ENCODE results near the gene DIO1.
"Not testable (repeated sequence)": the region's sequence is repeated elsewhere in the genome, so short reads cannot be mapped to it uniquely, and the experiment has no call there.

Gene DIO1

DNA sequence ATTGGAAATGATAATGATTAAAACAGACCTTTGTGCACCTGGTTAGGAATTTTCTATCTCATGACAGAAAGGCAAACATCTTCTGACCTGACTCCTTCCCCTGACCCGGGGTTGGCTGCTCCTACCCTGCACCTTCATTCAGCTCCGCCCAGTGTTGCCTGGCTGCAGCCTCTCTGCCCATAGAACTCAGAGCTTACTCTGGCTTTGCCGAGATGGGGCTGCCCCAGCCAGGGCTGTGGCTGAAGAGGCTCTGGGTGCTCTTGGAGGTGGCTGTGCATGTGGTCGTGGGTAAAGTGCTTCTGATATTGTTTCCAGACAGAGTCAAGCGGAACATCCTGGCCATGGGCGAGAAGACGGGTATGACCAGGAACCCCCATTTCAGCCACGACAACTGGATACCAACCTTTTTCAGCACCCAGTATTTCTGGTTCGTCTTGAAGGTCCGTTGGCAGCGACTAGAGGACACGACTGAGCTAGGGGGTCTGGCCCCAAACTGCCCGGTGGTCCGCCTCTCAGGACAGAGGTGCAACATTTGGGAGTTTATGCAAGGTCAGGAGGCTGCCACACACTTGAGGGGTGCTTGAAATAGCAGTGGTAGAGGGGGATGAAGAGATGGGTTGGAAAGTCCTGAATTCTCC is at the start of gene DIO1:
Gene DIO1 (plus strand): TSS at position 189 of the 638 bp plus-strand sequence. CDS start 24 bp downstream, at position 213.
- DNase-seq: no peak

DNA sequence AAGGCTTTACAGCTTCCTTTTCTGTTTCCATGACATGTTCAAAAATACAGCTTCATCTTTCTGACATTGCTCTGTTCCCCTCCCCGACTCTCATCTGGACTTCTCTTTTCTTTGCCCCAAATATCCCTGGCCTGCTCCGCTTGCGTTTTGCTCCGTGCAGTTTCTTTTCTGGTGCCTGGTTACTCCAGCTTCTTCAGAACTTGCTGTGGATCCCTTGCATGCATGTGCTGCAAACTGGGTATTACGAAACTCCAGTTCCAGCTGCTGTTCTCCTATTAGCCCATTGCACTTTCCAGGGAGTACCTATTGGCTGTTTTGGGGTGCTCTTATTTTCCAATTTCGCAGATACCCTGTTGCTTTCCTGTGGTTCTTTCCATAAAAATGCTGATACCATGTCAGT is 46.0 kb upstream of the DIO1 start:
- no peak for DNase-seq

DNA sequence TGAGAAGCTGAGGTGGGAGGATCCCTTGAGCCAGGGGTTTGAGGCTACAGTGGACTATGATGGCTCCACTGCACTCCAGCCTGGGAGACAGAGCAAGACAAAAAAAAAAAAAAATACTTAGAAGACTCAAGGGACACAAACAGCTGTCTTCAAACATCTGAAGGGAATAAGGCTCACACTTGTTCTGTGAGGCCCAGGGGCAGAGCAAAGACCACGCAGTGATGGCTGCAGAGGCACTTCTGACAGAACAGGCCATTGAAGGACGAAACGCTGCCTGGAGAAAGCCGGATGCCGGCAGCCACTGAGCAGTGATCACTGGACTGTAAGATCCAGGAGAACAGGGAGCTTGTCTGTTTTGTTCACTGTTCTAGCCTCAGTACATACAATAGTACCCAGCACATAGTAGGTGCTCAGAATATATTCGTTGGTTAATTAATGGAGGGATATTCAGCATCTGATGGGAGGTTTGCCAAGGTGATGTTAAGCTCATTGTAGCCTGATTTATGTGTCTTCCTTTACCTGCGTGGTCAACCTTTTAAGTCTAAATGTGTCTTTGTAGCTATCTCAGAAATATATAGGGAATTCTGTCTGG is 43.8 kb upstream of the DIO1 start:
- DNase-seq: no peak

DNA sequence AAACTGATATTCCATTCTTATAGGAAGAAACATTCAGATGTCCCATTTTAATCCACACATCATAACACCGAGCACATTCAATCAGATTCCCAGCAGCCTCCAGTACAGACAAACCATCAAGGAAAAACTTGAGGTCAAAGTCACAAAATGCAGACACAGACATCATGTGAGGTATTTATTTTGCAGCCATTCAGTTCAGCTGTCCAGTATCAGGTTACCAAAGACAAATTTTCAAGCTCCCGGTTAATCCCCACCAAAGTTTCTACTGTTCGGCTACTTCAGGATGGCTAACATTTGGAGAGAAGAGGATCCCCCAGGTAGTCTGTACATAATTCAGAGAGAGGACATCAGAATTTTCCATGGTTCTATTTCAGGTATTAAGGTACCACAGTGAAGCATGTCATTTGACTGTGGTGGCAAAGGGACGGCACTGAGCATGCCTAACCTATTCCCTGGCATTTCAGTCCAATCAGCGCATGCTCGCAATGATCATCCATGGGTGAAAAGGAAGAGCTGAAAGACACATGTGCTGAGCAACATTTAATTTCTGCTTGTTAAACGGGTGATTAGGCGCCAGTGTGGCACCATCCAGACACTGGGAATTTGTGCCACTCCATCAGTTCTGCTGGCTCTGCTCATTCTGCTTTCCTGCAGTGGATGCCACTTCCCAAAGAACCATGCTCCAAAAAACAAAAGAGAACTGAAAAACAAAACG is 42.3 kb upstream of the DIO1 start:
- DNase-seq: no peak

DNA sequence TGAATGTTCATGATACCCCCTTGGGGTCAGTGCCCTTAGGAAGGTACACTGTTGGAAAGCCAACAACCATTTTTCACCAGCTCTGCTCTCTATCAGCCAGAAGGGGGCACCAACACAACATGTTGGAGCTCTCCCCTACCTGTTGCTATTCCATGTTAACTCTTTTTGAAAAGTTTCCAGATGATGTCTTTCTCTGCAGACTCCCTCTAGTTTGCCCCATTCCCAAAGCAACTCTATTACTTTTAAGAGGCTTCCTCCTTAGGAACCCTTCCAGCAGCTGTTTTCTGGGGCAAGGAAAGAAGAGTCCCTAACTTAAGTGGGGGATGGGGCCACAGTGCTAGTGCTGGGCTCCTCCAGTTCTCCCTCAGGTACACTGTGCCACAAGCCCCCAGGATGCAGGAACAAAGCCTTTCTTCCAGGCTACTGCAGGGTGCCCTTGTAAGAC is 33.0 kb upstream of the DIO1 start:
- DNase-seq: peak; percentile 70

DNA sequence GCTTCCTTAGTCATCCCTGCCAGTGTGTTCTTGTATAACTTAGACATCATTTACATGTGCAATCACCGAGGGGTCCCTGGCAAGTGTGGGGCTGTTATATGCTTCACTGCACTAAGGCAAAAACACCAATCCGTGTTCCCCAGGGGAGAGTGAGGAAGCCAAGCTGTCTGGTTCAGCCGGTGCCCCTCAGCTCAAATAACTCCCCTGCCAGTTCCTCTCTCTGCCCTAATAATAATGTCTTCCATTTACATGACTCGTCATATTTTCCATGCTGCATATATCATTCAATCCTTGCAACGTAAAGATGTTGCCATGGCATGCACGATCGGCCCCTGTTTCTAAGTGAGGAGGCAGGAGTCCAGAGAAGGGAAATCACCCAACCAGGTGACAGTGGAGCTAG is 31.5 kb upstream of the DIO1 start:
- DNase-seq: no peak

DNA sequence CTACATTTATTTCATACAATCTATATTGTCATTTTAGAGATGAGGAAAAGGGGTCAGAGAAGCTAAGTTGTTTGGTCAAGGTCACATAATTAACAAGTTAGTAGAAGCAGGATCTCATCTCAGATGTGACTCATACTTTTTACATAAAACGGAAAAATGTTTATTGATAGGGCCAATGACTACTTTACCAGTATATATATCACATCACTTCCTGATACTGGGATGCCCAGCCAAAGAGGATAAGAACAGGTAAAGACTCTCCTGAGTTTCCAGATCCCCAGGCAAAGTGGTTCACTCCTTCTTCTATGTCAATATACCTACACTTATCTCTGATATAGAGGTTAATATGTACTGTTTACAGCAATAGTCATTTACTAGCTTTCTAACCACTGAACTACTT is 25.4 kb upstream of the DIO1 start:
- no peak for DNase-seq

DNA sequence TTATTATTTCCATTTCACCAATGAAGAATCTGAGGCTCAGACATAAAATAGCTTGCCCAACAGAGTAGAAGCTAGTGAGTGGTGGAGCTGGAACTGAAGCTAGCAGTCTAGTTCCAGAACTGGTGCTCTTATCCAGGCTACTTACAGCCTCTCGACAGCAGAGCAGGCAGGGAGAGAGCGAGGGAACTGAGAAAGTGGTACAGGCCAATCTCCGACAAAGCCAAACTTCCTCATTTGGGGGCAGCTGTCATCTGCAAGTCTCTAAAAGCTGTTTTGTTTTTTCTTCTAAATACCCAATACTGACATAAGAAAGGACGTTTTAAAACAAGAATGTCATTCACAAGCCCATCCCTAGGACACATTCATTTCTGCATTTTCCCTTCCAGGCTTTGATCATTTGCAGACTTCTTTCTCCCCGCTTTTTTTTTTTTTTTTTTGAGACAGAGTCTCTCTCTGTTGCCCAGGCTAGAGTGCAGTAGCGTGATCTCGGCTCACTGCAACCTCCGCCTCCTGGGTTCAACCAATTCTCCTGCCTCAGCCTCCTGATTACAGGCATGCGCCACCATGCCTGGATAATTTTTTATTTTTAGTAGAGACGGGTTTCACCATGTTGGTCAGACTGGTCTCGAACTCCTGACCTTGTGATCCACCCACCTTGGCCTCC is 24.4 kb upstream of the DIO1 start:
- no peak for DNase-seq

DNA sequence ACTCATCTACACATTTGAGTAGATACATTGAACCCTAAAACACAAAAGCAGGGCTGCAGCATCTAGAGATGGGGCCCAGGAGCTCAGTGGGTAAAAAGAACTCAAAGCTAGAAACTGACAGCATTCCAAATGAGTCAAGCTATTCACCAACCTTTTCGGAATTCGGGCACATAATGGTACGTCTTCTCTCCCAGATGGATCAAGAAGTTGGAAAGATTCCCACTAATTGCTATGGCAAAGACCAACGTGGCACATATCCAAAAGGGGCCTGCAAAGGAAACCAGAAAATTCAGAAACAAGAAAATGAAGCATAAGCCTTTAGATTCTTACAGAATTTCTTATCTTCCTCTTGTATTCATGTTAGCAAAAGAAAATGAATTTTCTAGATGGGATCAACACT is 22.8 kb upstream of the DIO1 start:
- DNase-seq: no peak

DNA sequence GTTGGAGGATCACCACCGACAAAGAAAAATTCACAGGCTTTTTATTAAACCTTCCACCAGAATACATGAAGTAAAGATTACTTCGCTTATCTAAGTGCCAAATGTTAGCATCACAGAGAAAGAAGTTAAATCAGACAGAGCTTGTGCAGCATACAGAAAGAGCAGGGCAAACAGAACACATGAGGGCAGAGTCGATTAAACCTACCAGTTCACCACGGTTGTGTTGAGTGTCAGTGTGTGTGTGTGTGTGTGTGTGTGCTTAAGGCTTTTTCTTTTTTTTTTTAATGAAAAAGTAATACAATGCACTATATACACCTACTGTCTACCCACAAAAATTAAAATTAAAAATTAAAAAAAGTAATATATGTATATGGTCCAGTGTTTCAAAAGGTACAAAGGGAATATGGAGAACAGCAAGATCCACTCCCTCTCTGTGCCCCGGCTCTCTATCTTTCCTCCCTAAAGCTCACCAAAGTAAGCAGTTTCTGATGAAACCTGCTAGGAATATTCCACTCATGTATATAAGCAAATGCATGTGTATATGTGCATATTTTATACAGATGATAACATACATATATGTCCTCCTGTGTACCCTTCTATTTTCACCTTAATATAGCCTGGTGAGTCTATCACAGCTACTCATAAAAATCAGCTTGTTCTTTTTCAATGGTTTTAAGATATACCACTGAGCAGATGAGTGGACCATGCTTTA is 22.1 kb upstream of the DIO1 start:
- no peak for DNase-seq

DNA sequence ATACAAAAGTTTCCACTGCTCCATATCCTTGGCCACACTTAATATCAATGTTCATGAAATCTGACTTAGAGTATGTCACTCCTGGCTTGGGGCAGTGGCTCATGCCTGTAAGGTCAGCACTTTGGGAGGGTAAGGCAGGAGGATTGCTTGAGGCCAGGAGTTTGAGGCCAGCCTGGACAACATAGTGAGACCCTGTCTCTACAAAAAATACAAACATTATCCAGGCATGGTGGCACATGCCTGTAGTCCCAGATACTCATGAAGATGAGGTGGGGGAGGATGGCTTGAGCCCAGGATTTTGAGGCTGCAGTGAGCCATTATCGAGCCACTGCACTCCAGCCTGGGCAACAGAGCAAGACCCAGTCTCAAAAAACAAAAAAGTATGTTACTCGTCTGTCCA is 18.8 kb upstream of the DIO1 start:
- not testable (repeated sequence) for DNase-seq

DNA sequence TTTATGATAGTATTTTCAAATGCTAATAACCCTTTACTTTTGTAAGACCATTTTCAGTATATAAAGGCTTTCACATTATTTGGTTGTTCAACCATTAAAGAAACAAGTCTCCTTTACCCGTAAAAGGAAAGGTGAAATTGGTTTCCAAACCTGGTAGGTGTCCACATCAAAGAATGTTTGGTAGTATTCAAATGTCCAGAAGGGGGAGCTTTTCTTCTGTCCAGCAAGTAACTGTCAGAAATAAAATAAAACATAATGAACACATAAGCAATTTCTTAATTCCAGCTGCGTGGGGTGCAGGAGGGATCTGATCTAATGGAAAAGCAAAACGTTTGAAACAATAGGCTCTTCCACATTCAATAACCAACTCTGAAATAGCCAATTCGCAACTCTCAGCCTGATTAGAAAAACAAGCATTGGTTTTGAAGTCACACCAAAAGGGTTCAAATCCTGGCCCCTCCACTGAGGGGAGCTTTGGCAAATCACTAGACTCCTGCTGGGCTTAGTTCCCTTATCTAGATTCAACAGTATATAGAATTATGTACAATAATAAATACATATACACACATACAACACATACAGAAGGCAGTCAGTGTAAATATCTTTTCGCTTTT is 15.4 kb upstream of the DIO1 start:
- DNase-seq: peak; percentile 76

DNA sequence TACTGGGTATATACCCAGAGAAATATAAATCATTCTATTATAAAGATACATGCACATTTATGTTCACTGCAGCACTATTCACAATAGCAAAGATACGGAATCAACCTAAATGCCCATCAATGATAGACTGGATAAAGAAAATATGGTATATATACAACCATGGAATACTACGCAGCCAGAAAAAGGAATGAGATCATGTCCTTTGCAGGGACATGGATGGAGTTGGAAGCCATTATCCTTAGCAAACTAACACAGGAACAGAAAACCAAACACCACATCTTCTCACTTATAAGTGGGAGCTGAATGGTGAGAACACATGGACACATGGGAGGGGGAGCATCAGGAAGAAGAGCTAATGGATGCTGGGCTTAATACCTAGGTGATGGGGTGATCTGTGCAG is 12.1 kb upstream of the DIO1 start:
- not testable (repeated sequence) for DNase-seq

DNA sequence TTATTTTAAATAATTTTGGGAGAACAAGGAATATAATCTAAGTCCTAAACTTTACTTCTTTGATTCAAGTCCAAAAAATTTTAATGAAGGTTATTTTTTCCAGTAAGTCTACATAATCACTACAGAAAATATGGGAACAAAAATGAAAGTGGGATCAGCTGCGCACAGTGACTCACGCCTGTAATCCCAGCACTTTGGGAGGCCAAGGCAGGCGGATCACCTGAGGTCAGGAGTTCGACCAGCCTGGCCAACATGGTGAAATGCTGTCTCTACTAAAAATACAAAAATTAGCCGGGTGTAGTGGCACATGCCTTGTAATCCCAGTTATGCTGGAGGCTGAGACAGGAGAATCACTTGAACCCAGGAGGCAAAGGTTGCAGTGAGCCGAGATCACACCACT is 10.4 kb upstream of the DIO1 start:
- not testable (repeated sequence) for DNase-seq

DNA sequence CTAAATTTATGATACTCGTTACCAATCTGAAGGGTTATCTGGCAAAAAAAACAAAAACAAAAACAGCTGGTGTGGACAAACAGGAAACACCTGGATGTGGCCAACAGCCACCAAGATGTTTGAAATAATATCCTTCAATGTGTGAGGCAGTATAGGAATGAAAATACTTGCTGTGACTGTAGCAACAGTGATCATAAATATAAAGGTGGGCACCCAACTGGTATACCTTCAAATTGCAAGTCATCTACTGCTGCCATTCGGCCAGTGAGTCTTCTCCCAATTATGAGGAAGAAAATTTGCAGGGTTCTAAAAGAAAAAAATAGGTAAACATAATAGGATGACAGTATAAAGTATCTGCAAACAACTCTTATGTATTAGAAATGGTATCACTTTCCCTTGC is 5.3 kb upstream of the DIO1 start:
- DNase-seq: no peak

DNA sequence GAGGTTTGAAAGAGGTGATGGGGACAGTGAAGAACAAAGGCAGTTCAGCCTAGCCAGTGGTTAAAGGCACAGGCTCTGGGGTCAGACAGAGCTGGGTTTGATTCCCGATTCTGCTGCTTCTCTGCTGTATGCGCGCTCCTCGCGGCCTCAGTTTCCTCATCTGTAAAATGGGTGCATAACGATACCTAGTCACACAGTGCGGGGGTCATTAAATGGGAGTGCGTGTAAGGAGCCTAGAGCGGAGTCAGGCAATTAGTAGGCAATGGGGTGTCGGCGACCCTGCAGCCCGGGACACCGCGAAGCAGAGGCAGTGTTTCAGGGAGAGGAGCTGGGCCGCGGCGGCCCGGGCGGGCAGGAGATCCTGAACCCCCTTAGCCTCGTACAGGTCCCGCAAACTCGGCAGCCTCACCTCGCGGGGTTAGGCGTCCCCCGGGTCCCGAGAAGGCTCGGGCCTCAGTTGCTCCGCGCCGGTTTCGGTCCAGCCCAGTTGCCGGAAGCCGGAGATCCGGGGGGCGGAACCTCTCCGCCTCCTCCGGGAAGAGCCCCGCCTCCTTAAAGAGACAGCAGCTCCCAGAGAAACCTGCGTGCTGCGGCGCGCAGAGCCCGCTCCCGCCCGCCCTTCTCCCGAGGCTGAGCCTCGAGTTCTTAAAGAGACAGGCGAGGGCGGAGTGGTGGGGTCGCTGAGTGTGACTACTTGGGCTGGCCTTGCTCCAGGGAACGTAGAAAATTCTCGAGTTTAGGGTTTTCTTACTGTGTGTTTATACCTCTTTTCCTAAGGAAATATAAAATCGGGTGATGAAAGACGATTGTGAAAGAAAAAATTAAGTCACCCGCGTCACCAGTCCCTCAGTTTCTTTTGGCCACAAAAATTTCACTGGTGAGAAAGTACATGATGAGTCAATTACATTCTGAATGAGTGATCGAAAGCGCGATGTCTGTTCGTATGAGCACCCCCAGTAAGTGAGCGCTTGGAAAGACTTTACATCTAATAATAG is 4.4 kb upstream of the DIO1 start, which contains the start of gene YIPF1:
Gene YIPF1 (minus strand): TSS at position 494 of the 995 bp plus-strand sequence. CDS start 860 bp downstream, outside the sequence.
- DNase-seq: peak; percentile 89

DNA sequence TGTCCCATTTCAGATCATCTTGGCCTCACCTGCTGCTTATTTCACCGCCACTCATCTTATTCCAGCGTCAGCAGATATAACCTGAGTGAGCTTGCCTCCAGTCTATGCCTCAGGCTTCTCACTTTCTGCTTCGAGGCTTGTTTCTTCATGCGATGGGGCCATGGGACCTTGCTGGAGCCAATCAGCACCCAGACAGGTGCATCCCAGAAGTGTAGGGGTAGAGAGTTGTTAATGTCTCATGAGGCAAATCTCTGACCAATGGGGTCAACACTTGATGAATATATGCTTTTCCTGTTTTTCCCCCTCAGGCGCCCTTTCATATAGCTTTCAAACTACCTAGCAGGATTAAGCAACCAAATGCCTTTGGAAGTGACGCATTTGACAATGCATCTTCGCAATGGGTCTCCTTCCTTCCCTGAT is 3.5 kb upstream of the DIO1 start:
- no peak for DNase-seq

DNA sequence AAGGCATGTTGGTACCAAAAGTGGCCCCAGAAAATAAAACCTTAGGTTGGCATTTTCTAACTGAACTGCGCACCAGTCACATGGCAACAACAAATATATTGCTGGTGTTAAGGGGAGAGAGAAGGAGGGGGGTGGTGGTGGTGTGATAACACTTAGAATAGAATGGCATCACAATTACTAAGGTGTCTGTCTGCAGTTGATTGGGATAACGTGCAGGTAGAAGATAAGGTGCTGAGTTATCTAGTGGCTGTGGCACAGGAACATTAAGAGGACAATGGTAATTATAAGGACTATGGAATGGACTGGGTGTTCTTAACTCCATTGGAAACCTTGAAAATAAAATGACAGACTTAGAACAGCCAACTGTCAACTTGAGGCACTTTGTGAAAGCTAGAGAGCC is 3.0 kb upstream of the DIO1 start:
- DNase-seq: no peak

DNA sequence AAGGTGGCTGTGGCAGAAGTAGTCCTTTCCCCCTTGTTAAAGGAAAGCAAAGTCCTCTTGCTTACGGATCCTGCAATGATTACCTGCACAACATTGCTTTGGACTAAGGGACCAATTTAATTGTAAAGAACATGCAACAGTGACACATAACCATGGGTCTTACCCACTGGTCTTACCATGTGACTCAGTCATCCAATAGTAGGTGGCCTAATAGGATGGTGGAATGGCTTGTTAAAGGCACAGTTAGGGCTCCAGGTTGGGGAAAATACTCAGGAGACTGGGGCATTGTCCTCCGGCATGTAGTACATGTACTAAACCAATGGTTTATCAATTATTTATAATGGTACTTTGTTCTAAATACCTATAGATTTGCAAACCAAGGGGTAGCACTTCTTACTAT is 2.3 kb upstream of the DIO1 start:
- DNase-seq: no peak

DNA sequence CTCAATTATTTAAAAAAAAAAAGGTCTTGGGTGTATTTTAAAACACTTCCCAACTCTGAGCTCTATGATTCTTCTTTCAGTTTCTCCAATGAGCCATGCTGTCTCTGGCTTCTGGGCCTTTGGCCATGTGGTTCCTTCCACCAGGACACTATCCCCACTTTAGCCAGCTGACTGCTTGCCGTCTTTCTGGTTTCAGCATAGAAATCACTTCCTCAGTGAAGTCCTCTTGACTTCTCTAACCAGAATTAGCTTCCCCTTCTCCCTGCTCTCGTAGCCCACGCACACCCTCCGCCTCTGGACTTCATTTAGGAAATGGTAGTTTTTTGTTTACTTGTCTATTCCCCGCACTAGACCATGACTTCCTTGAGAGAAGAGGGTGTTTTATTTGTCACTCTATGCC is 1.1 kb upstream of the DIO1 start:
- DNase-seq: no peak

DNA sequence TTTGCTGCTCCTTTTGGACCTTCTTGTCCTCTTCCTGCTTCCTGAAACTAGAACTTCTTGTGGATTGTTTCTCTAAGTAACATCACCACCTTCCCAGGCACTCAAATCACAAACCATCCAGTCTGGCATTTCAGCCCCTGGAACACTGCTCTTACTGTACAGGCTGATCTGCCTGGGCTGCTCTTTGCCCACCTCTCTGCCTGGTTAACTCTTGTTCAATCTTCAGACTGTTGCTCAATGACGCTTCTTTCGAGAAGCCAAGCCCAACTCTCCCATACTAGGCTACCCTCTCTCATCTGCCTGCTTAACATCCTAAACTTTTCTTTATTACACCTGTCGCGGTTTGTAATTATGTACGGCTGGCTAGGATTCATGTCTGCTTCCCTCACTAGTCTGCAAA is 657 bp downstream of the DIO1 start:
- DNase-seq: no peak
